ENCODE results near the gene GPR158. TPM values are rescaled to one million over a fixed set of nuclear protein-coding genes. Genes with fewer than 3 reads are reported as not detected.

Gene GPR158
- total RNA-seq, 1 experiment from 2014 or later = 0.07 TPM

- CTCF ChIA-PET = no interaction called here
- no peaks in the 10 kb centered on the region for H3K9me3 Mint-ChIP-seq (ENCODE audit: unreplicated experiment)
- H3K36me3 Mint-ChIP-seq (ENCODE audit: insufficient read depth, unreplicated experiment) = no peaks in the 10 kb centered on the region
- no peak overlapping the region for H3K27ac Mint-ChIP-seq (ENCODE audit: unreplicated experiment)
- no peaks in the 10 kb centered on the region for H3K9me3 ChIP-seq
- no TSS peak for BruUV-seq (replicated peaks)
- no peaks in the 10 kb centered on the region for H3K36me3 ChIP-seq (ENCODE audit: control insufficient read depth, insufficient read depth, low read length)
- intact Hi-C loops (cut with micrococcal nuclease; ENCODE audit: unreplicated experiment) = no loop called here
- H3K27me3 ChIP-seq (replicated peaks; ENCODE audit: control insufficient read depth, insufficient read depth, low read length) = no peaks in the 10 kb centered on the region
- no peak overlapping the region for H3K4me3 Mint-ChIP-seq (ENCODE audit: unreplicated experiment)
- no peaks in the 10 kb centered on the region for H3K4me1 ChIP-seq
- no peaks in the 10 kb centered on the region for H3K4me1 Mint-ChIP-seq (ENCODE audit: low read depth, unreplicated experiment)
- peaks cover 17% of the 10 kb centered on the region for H3K27me3 Mint-ChIP-seq (ENCODE audit: insufficient read depth, unreplicated experiment)
- POLR2A ChIA-PET = no interaction called here
- no peak for DNase-seq
- no peak overlapping the region for H3K4me3 ChIP-seq (ENCODE audit: low read depth, low read length)
- TF ChIP-seq CTCF (IDR thresholded peaks at IDR 0.05; ENCODE audit: insufficient read depth in 1 of 2, low read depth in 1 of 2, low read length in 1 of 2, severe bottlenecking in 1 of 2, unreplicated experiment in 1 of 2) = no peak
Measured at GRCh38 chr10:25573316-25573715, 398.5 kb downstream of the GPR158 start.

GRCh38 chr10:25575343-25575742 is 400.5 kb downstream of the GPR158 start:
- intact Hi-C loops (cut with micrococcal nuclease; ENCODE audit: unreplicated experiment) = no loop called here
- H3K27me3 Mint-ChIP-seq (ENCODE audit: insufficient read depth, unreplicated experiment) = peaks cover 17% of the 10 kb centered on the region
- no peak overlapping the region for H3K4me3 ChIP-seq (ENCODE audit: low read depth, low read length)
- POLR2A ChIA-PET = no interaction called here
- H3K9me3 Mint-ChIP-seq (ENCODE audit: unreplicated experiment) = no peaks in the 10 kb centered on the region
- no peaks in the 10 kb centered on the region for H3K9me3 ChIP-seq
- CTCF ChIA-PET = no interaction called here
- H3K4me3 Mint-ChIP-seq (ENCODE audit: unreplicated experiment) = no peak overlapping the region
- no peak for TF ChIP-seq CTCF (IDR thresholded peaks at IDR 0.05; ENCODE audit: insufficient read depth in 1 of 2, low read depth in 1 of 2, low read length in 1 of 2, severe bottlenecking in 1 of 2, unreplicated experiment in 1 of 2)
- no peaks in the 10 kb centered on the region for H3K27me3 ChIP-seq (replicated peaks; ENCODE audit: control insufficient read depth, insufficient read depth, low read length)
- no peaks in the 10 kb centered on the region for H3K36me3 ChIP-seq (ENCODE audit: control insufficient read depth, insufficient read depth, low read length)
- no TSS peak for BruUV-seq (replicated peaks)
- H3K4me1 Mint-ChIP-seq (ENCODE audit: low read depth, unreplicated experiment) = no peaks in the 10 kb centered on the region
- DNase-seq = no peak
- H3K27ac Mint-ChIP-seq (ENCODE audit: unreplicated experiment) = no peak overlapping the region
- H3K36me3 Mint-ChIP-seq (ENCODE audit: insufficient read depth, unreplicated experiment) = no peaks in the 10 kb centered on the region
- H3K4me1 ChIP-seq = no peaks in the 10 kb centered on the region

GRCh38 chr10:25578061-25578460 is 403.3 kb downstream of the GPR158 start:
- H3K27me3 ChIP-seq (replicated peaks; ENCODE audit: control insufficient read depth, insufficient read depth, low read length) = no peaks in the 10 kb centered on the region
- H3K4me3 ChIP-seq (ENCODE audit: low read depth, low read length) = no peak overlapping the region
- H3K36me3 Mint-ChIP-seq (ENCODE audit: insufficient read depth, unreplicated experiment) = no peaks in the 10 kb centered on the region
- CTCF ChIA-PET = no interaction called here
- H3K36me3 ChIP-seq (ENCODE audit: control insufficient read depth, insufficient read depth, low read length) = no peaks in the 10 kb centered on the region
- POLR2A ChIA-PET = no interaction called here
- no TSS peak for BruUV-seq (replicated peaks)
- H3K9me3 Mint-ChIP-seq (ENCODE audit: unreplicated experiment) = no peaks in the 10 kb centered on the region
- no peak for TF ChIP-seq CTCF (IDR thresholded peaks at IDR 0.05; ENCODE audit: insufficient read depth in 1 of 2, low read depth in 1 of 2, low read length in 1 of 2, severe bottlenecking in 1 of 2, unreplicated experiment in 1 of 2)
- peaks cover 17% of the 10 kb centered on the region for H3K27me3 Mint-ChIP-seq (ENCODE audit: insufficient read depth, unreplicated experiment)
- DNase-seq = no peak
- no peaks in the 10 kb centered on the region for H3K9me3 ChIP-seq
- intact Hi-C loops (cut with micrococcal nuclease; ENCODE audit: unreplicated experiment) = no loop called here
- no peak overlapping the region for H3K4me3 Mint-ChIP-seq (ENCODE audit: unreplicated experiment)
- no peak overlapping the region for H3K27ac Mint-ChIP-seq (ENCODE audit: unreplicated experiment)
- H3K4me1 ChIP-seq = no peaks in the 10 kb centered on the region
- no peaks in the 10 kb centered on the region for H3K4me1 Mint-ChIP-seq (ENCODE audit: low read depth, unreplicated experiment)

Measured in Caco-2 (cell line).